WI38 (cell line): ENCODE results near the gene ZNF829.

Source experiments
- H3K4me3 ChIP-seq: 2 replicates; pipeline ENCODE4 v1.5.1; 2011; ENCODE audit warnings: low read depth, mild to moderate bottlenecking, control low read depth, low read length
- CTCF ChIP-seq: IDR thresholded peaks from 2 replicates; pipeline ENCODE4 v1.5.1; 2012; ENCODE audit warnings: low read depth, mild to moderate bottlenecking, control low read depth, low read length

Gene ZNF829

GRCh38 chr19:36915992-36916830 lies at the start of gene ZNF829, which contains the start of gene ZNF568:
ZNF829 (minus strand) TSS chr19:36916291; CDS start chr19:36915167, 1,124 bp downstream.
ZNF568 (plus strand) TSS chr19:36916332; CDS start chr19:36922771, 6,439 bp downstream.
- peak; percentile 65 for TF ChIP-seq CTCF
- peak within 1 kb of the TSS; percentile 71 for H3K4me3 ChIP-seq

GRCh38 chr19:36963280-36963679 lies 47.2 kb upstream of the ZNF829 start:
- no peak for TF ChIP-seq CTCF
- H3K4me3 ChIP-seq, result no peak overlapping the region

GRCh38 chr19:36962346-36962745 lies 46.3 kb upstream of the ZNF829 start:
- TF ChIP-seq CTCF, result no peak
- H3K4me3 ChIP-seq, result no peak overlapping the region

- no peak overlapping the region for H3K4me3 ChIP-seq
- no peak for TF ChIP-seq CTCF
Observed at GRCh38 chr19:36950335-36951119, 34.4 kb upstream of the ZNF829 start.

- H3K4me3 ChIP-seq, result no peak overlapping the region
- no peak for TF ChIP-seq CTCF
Observed at GRCh38 chr19:36939153-36939552, 23.1 kb upstream of the ZNF829 start.

GRCh38 chr19:36931684-36932083 lies 15.6 kb upstream of the ZNF829 start:
- no peak overlapping the region for H3K4me3 ChIP-seq
- no peak for TF ChIP-seq CTCF

- TF ChIP-seq CTCF, result no peak
Observed at GRCh38 chr19:36918090-36918489, 2.0 kb upstream of the ZNF829 start.

More at GRCh38 chr19:36918090-36918489, 2.0 kb upstream of the ZNF829 start:
- no peak overlapping the region for H3K4me3 ChIP-seq
